Skeletal muscle cell (primary cell): ENCODE data around the gene TSPAN31.
A peak's percentile ranks its signal among the peaks of the same experiment; 100 is the strongest.
"Not testable (repeated sequence)": the region's sequence is repeated elsewhere in the genome, so short reads cannot be mapped to it uniquely, and the experiment has no call there.

Experiments used
- DNase-seq: peaks from one replicate; pipeline ENCODE4 v3.0.0-alpha.2; 2010; ENCODE audit warnings: low read depth
- H3K4me3 ChIP-seq: 2 replicates; pipeline ENCODE4 v1.5.1; 2011; ENCODE audit warnings: low read depth, mild to moderate bottlenecking, control low read depth, low read length, moderate library complexity

Gene TSPAN31

GRCh38 chr12:57761391-57761998, 16.7 kb downstream of the TSPAN31 start:
- DNase-seq = no peak
- H3K4me3 ChIP-seq = no peak overlapping the region

GRCh38 chr12:57762463-57762862, 17.6 kb downstream of the TSPAN31 start:
- no peak for DNase-seq
- no peak overlapping the region for H3K4me3 ChIP-seq

GRCh38 chr12:57763881-57764661, 19.2 kb downstream of the TSPAN31 start:
- no peak overlapping the region for H3K4me3 ChIP-seq
- DNase-seq = no peak

GRCh38 chr12:57764662-57765002, 19.8 kb downstream of the TSPAN31 start:
- no peak for DNase-seq
- H3K4me3 ChIP-seq = no peak overlapping the region

GRCh38 chr12:57765003-57765697, 20.3 kb downstream of the TSPAN31 start:
- DNase-seq = no peak
- H3K4me3 ChIP-seq = peak overlapping the region; percentile 32

- peak overlapping the region; percentile 35 for H3K4me3 ChIP-seq
- DNase-seq = no peak
Measured at GRCh38 chr12:57765698-57766463, 21.0 kb downstream of the TSPAN31 start.

GRCh38 chr12:57766464-57767304, 21.8 kb downstream of the TSPAN31 start, which contains the start of gene CYP27B1:
CYP27B1 (minus strand) TSS chr12:57767078; CDS start chr12:57767041, 37 bp downstream.
- no peak for DNase-seq
- H3K4me3 ChIP-seq = peak within 1 kb of the TSS; percentile 35

GRCh38 chr12:57767305-57767698, 22.5 kb downstream of the TSPAN31 start:
- H3K4me3 ChIP-seq = no peak overlapping the region
- DNase-seq = no peak

- no peak for DNase-seq
Measured at GRCh38 chr12:57767876-57768275, 23.0 kb downstream of the TSPAN31 start.

GRCh38 chr12:57769594-57769993, 24.8 kb downstream of the TSPAN31 start:
- DNase-seq = no peak
- no peak overlapping the region for H3K4me3 ChIP-seq

More at GRCh38 chr12:57767876-57768275, 23.0 kb downstream of the TSPAN31 start:
- no peak overlapping the region for H3K4me3 ChIP-seq

GRCh38 chr12:57770734-57771133, 25.9 kb downstream of the TSPAN31 start:
- no peak overlapping the region for H3K4me3 ChIP-seq
- no peak for DNase-seq

GRCh38 chr12:57771236-57771872, 26.5 kb downstream of the TSPAN31 start:
- peak; percentile 70 for DNase-seq
- H3K4me3 ChIP-seq = peak overlapping the region; percentile 92

GRCh38 chr12:57771873-57772428, 27.1 kb downstream of the TSPAN31 start, which contains the start of gene METTL1:
METTL1 (minus strand) TSS chr12:57772105; CDS start chr12:57772083, 22 bp downstream.
- peak within 1 kb of the TSS; percentile 92 for H3K4me3 ChIP-seq
- peak; percentile 88 for DNase-seq

- no peak for DNase-seq
- peak within 1 kb of the TSS; percentile 92 for H3K4me3 ChIP-seq
Measured at GRCh38 chr12:57772429-57773322, 27.8 kb downstream of the TSPAN31 start, which contains the start of gene EEF1AKMT3. EEF1AKMT3 (plus strand) TSS chr12:57772614; CDS start chr12:57772725, 111 bp downstream.

GRCh38 chr12:57774634-57775033, 29.8 kb downstream of the TSPAN31 start:
- not testable (repeated sequence) for DNase-seq, H3K4me3 ChIP-seq

GRCh38 chr12:57775044-57775443, 30.2 kb downstream of the TSPAN31 start:
- no peak for DNase-seq
- no peak overlapping the region for H3K4me3 ChIP-seq
